ENCODE measurements around the gene ACTL6B. TPM values are rescaled to one million over a fixed set of nuclear protein-coding genes. Genes with fewer than 3 reads are reported as not detected.

ACTL6B gene
- total and polyA plus RNA-seq, 2 of the 13 experiments (the other 11 are each of a cell fraction or from before 2014, with no cell fraction given) = not detected

DNA sequence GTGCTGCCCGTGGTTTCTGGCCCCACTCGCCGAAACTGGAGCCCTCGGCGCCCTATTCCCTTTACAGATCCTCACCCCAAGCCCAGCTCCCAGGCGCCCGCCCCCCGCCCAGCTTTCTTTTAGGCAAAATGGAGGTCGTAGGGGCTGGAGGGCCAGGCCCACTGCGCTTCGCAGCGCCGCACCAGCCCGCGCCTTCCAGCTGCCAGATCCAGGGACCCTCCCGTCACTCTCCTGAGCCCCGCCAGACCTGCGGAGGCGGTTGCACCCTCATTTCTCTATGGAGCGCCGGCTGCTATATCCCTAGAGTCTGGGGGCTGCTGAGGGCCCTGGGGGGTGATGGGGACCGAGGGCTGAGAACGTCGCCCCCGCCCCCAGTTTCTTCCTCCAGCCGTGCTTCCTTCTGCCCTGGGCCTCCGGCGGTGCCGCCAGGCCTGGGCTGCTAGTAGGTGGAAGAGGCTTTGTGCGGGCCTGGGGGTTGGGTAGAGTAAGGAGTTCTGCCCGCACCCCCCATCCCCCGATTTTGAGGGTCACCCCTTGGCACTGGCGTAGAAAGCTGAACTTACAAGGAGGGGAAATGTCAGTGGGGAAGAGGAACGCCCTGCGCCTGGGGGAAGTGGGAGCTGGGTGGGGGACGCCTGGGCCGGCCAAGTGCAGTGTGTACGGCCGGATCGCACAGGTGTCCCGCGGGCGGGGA, 18.3 kb upstream of the ACTL6B start (continued):
- TF ChIP-seq, protein P1, sequence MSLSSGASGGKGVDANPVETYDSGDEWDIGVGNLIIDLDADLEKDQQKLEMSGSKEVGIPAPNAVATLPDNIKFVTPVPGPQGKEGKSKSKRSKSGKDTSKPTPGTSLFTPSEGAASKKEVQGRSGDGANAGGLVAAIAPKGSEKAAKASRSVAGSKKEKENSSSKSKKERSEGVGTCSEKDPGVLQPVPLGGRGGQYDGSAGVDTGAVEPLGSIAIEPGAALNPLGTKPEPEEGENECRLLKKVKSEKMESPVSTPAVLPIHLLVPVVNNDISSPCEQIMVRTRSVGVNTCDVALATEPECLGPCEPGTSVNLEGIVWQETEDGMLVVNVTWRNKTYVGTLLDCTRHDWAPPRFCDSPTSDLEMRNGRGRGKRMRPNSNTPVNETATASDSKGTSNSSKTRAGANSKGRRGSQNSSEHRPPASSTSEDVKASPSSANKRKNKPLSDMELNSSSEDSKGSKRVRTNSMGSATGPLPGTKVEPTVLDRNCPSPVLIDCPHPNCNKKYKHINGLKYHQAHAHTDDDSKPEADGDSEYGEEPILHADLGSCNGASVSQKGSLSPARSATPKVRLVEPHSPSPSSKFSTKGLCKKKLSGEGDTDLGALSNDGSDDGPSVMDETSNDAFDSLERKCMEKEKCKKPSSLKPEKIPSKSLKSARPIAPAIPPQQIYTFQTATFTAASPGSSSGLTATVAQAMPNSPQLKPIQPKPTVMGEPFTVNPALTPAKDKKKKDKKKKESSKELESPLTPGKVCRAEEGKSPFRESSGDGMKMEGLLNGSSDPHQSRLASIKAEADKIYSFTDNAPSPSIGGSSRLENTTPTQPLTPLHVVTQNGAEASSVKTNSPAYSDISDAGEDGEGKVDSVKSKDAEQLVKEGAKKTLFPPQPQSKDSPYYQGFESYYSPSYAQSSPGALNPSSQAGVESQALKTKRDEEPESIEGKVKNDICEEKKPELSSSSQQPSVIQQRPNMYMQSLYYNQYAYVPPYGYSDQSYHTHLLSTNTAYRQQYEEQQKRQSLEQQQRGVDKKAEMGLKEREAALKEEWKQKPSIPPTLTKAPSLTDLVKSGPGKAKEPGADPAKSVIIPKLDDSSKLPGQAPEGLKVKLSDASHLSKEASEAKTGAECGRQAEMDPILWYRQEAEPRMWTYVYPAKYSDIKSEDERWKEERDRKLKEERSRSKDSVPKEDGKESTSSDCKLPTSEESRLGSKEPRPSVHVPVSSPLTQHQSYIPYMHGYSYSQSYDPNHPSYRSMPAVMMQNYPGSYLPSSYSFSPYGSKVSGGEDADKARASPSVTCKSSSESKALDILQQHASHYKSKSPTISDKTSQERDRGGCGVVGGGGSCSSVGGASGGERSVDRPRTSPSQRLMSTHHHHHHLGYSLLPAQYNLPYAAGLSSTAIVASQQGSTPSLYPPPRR (CRISPR knock-in tag; IDR thresholded peaks at IDR 0.05; ENCODE audit: borderline replicate concordance) = no peak
- 0 out of 2 replicates have a peak, but pooled peaks have one; percentile 2 for TF ChIP-seq SIN3A (IDR thresholded peaks at IDR 0.05; ENCODE audit: borderline replicate concordance, low read depth, low read length)
- TF ChIP-seq, protein P2, sequence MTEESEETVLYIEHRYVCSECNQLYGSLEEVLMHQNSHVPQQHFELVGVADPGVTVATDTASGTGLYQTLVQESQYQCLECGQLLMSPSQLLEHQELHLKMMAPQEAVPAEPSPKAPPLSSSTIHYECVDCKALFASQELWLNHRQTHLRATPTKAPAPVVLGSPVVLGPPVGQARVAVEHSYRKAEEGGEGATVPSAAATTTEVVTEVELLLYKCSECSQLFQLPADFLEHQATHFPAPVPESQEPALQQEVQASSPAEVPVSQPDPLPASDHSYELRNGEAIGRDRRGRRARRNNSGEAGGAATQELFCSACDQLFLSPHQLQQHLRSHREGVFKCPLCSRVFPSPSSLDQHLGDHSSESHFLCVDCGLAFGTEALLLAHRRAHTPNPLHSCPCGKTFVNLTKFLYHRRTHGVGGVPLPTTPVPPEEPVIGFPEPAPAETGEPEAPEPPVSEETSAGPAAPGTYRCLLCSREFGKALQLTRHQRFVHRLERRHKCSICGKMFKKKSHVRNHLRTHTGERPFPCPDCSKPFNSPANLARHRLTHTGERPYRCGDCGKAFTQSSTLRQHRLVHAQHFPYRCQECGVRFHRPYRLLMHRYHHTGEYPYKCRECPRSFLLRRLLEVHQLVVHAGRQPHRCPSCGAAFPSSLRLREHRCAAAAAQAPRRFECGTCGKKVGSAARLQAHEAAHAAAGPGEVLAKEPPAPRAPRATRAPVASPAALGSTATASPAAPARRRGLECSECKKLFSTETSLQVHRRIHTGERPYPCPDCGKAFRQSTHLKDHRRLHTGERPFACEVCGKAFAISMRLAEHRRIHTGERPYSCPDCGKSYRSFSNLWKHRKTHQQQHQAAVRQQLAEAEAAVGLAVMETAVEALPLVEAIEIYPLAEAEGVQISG (CRISPR knock-in tag; IDR thresholded peaks at IDR 0.05) = no peak
- TF ChIP-seq, protein P3, sequence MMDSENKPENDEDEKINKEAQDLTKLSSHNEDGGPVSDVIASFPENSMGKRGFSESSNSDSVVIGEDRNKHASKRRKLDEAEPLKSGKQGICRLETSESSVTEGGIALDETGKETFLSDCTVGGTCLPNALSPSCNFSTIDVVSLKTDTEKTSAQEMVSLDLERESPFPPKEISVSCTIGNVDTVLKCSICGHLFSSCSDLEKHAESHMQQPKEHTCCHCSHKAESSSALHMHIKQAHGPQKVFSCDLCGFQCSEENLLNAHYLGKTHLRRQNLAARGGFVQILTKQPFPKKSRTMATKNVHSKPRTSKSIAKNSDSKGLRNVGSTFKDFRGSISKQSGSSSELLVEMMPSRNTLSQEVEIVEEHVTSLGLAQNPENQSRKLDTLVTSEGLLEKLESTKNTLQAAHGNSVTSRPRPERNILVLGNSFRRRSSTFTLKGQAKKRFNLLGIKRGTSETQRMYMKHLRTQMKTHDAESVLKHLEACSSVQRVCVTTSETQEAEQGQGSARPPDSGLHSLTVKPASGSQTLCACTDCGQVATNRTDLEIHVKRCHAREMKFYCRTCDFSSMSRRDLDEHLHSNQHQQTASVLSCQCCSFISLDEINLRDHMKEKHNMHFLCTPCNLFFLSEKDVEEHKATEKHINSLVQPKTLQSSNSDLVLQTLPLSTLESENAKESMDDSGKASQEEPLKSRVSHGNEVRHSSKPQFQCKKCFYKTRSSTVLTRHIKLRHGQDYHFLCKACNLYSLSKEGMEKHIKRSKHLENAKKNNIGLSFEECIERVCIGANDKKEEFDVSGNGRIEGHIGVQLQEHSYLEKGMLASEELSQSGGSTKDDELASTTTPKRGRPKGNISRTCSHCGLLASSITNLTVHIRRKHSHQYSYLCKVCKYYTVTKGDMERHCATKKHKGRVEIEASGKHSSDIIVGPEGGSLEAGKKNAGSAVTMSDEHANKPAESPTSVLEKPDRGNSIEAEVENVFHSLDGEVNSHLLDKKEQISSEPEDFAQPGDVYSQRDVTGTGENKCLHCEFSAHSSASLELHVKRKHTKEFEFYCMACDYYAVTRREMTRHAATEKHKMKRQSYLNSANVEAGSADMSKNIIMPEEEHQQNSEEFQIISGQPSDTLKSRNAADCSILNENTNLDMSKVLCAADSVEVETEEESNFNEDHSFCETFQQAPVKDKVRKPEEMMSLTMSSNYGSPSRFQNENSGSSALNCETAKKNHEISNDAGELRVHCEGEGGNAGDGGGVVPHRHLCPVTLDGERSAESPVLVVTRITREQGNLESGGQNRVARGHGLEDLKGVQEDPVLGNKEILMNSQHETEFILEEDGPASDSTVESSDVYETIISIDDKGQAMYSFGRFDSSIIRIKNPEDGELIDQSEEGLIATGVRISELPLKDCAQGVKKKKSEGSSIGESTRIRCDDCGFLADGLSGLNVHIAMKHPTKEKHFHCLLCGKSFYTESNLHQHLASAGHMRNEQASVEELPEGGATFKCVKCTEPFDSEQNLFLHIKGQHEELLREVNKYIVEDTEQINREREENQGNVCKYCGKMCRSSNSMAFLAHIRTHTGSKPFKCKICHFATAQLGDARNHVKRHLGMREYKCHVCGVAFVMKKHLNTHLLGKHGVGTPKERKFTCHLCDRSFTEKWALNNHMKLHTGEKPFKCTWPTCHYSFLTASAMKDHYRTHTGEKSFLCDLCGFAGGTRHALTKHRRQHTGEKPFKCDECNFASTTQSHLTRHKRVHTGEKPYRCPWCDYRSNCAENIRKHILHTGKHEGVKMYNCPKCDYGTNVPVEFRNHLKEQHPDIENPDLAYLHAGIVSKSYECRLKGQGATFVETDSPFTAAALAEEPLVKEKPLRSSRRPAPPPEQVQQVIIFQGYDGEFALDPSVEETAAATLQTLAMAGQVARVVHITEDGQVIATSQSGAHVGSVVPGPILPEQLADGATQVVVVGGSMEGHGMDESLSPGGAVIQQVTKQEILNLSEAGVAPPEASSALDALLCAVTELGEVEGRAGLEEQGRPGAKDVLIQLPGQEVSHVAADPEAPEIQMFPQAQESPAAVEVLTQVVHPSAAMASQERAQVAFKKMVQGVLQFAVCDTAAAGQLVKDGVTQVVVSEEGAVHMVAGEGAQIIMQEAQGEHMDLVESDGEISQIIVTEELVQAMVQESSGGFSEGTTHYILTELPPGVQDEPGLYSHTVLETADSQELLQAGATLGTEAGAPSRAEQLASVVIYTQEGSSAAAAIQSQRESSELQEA (CRISPR knock-in tag; IDR thresholded peaks at IDR 0.05; ENCODE audit: not compliant biosample characterization) = peak; percentile 18
- TF ChIP-seq ZNF883 (CRISPR knock-in tag; IDR thresholded peaks at IDR 0.05; ENCODE audit: not compliant biosample characterization) = peak; percentile 20
- TF ChIP-seq ZNF777 (CRISPR knock-in tag; IDR thresholded peaks at IDR 0.05) = 0 out of 2 replicates have a peak, but pooled peaks have one; percentile 19
- peak; percentile 21 for TF ChIP-seq HNRNPLL (IDR thresholded peaks at IDR 0.05; ENCODE audit: low read depth, low read length, poor library complexity, severe bottlenecking)
- TF ChIP-seq RBM39 (IDR thresholded peaks at IDR 0.05; ENCODE audit: low read depth, low read length, poor library complexity, severe bottlenecking) = peak; percentile 53
- TF ChIP-seq KDM5A (IDR thresholded peaks at IDR 0.05; ENCODE audit: borderline replicate concordance, low read length) = peak; percentile 32; the same call in 1 of the 2 replicates
- TF ChIP-seq AGO2 (optimal IDR thresholded peaks at IDR 0.05; ENCODE audit: low read depth, low read length) = peak; percentile 38
